LHCN-M2 (cell line): Measurements from ENCODE around the gene SOCS3. TPM values are rescaled to one million over a fixed set of nuclear protein-coding genes. Genes with fewer than 3 reads are reported as not detected.

Experiments used
- DNase-seq: peaks from one replicate; pipeline ENCODE4 v3.0.0-alpha.2; 2012; ENCODE audit warnings: low read depth
- polyA plus RNA-seq: library from polyadenylated mRNA; unstranded; fragments of >200 nt; gene quantifications from one replicate; pipeline ENCODE4 v1.2.1, GENCODE V29; 2012; ENCODE audit warnings: missing spikeins
- total RNA-seq: library from RNA; depleted of rRNA; stranded (reverse); fragments of >200 nt; gene quantifications from 2 replicates; pipeline ENCODE4 v1.2.3, GENCODE V29; 2014; rRNA removed

Gene SOCS3
- 29.3 and 32.8 TPM in 2 replicates for total RNA-seq
- polyA plus RNA-seq = 7.4 TPM

GRCh38 chr17:78359997-78360370 is at the start of gene SOCS3:
Gene SOCS3, minus strand, starts transcription at chr17:78360077. Its CDS starts 982 bp downstream, at chr17:78359095.
- DNase-seq = peak; percentile 96

GRCh38 chr17:78409191-78409928 is 49.5 kb upstream of the SOCS3 start:
- no peak for DNase-seq

GRCh38 chr17:78408476-78409050 is 48.7 kb upstream of the SOCS3 start:
- no peak for DNase-seq

- DNase-seq = peak; percentile 86
Measured at GRCh38 chr17:78407387-78408000, 47.6 kb upstream of the SOCS3 start.

GRCh38 chr17:78406920-78407319 is 47.0 kb upstream of the SOCS3 start:
- DNase-seq = no peak

- DNase-seq = no peak
Measured at GRCh38 chr17:78406396-78406795, 46.5 kb upstream of the SOCS3 start.

GRCh38 chr17:78403822-78404221 is 43.9 kb upstream of the SOCS3 start:
- DNase-seq = no peak

- no peak for DNase-seq
Measured at GRCh38 chr17:78401891-78402290, 42.0 kb upstream of the SOCS3 start.

GRCh38 chr17:78401246-78401645 is 41.4 kb upstream of the SOCS3 start:
- peak; percentile 80 for DNase-seq

GRCh38 chr17:78400581-78401240 is 40.8 kb upstream of the SOCS3 start:
- DNase-seq = no peak

GRCh38 chr17:78399693-78400144 is 39.8 kb upstream of the SOCS3 start:
- DNase-seq = no peak

- no peak for DNase-seq
Measured at GRCh38 chr17:78399028-78399692, 39.3 kb upstream of the SOCS3 start.

- no peak for DNase-seq
Measured at GRCh38 chr17:78398390-78398789, 38.5 kb upstream of the SOCS3 start.

GRCh38 chr17:78397681-78398101 is 37.8 kb upstream of the SOCS3 start:
- peak; percentile 89 for DNase-seq

GRCh38 chr17:78396441-78397337 is 36.8 kb upstream of the SOCS3 start:
- DNase-seq = peak; percentile 33

- no peak for DNase-seq
Measured at GRCh38 chr17:78395155-78395554, 35.3 kb upstream of the SOCS3 start.

GRCh38 chr17:78394209-78394608 is 34.3 kb upstream of the SOCS3 start:
- DNase-seq = no peak

GRCh38 chr17:78393575-78393974 is 33.7 kb upstream of the SOCS3 start:
- DNase-seq = no peak

- DNase-seq = no peak
Measured at GRCh38 chr17:78392295-78392694, 32.4 kb upstream of the SOCS3 start.

GRCh38 chr17:78391843-78392242 is 32.0 kb upstream of the SOCS3 start:
- peak; percentile 73 for DNase-seq

GRCh38 chr17:78391051-78391431 is 31.2 kb upstream of the SOCS3 start:
- DNase-seq = no peak
